HT-29 (cell line): ENCODE data around the gene DNAH8. TPM values are rescaled to one million over a fixed set of nuclear protein-coding genes. Genes with fewer than 3 reads are reported as not detected.

Experiments used
- DNase-seq: peaks from one replicate; pipeline ENCODE4 v3.0.0-alpha.2; 2015; ENCODE audit warnings: low spot score
- total RNA-seq: library from RNA; depleted of rRNA; stranded (reverse); fragments of >200 nt; shearing (Covaris generic); gene quantifications from 2 replicates; pipeline ENCODE4 v1.2.3, GENCODE V29; 2014

Gene DNAH8
- total RNA-seq, 1 experiment from 2014 or later, result not detected

DNA sequence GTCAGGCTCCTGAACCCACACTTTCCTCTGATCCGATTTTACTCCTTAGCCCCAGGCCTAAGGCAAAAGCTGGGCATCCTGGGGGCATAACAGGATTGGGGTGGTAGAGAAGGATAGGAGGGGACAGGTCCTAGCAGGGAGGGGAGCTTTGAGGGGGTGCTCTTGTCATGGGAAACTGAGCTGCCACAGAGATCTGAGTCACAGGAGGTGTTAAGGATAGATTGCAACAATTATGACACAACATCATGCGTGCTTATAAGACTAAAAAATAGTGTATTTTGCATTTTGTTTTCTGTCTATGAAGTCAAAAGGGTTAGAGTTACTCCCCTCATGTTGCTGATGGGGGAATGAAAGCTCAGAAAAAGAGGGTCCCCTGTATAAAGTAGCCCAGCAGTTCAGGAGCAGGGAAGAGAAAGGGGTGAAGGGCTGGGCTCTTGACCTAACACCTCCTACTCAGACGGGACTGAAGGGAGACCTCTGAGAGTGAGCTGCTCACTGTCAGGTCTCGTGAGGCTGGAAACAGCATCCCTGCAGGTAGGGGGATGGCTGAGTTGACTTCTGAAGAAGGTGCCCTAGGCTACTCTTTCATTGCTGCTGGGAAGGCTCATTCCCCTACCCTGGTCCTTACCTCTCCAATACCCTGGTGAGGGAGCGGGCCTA, 335.5 kb downstream of the DNAH8 start:
- DNase-seq, result no peak

DNA sequence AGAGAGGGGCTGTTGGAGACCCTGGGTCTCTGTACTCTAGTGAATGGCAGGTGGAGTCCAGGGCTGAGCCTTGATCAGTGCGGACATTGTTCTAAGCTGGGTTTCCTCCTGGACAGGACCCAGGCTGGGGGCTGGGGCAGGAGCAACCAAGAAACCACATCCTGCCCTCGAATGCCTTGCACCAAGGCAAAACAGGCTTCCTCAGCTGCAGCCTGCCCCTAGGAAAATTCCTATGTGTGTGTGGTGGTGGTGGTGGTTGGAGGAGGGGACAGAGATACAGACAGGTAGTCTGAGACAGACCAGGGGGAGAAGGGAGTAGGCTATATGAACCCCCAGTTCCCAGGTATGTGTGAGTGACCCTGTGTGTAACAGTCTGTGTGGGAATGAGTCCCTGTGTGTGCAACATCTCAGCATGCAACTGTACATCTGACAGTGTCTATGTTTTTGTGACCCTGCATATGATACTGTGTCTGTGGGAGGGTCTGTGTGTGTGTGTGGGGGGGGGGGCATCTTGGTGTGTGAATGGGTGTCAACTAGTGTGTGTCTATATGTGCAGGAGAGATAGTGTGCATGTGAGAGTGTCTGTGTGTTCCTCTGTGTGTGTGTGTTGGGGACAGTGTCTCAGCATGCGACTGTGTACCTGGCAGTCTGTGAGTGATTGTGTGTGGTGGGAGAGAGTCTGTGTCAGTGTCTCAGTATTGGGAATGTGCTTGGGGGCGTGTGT, 336.4 kb downstream of the DNAH8 start:
- no peak for DNase-seq

DNA sequence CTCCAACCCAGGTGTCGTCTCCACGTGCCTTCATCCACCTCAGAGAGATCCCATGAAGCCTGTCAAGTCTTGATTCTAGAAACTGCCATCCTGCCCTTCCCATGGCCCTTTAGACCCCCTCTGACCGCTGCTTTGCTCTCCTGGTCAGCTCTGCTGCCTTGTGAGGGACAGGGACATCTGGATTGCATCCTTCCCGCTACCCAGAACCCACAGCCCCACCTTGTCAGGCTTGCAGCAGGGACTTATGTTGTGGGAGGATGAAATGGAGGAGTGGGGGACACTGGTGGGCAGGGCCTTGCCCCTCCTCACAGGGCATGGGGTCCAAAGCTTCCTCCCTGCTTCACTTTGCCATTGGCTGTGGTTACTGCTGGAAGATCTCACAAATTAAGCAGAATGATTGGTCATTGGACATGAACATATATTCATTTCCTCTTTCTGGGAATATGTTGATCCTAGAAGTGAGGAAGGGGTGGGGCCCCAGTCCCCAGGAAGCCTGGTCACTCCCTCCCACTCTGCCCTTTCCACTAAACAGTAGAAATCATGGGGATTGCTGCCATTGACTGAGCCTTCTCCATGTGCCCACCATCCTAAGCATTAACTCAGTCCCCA, 338.0 kb downstream of the DNAH8 start:
- DNase-seq, result no peak

DNA sequence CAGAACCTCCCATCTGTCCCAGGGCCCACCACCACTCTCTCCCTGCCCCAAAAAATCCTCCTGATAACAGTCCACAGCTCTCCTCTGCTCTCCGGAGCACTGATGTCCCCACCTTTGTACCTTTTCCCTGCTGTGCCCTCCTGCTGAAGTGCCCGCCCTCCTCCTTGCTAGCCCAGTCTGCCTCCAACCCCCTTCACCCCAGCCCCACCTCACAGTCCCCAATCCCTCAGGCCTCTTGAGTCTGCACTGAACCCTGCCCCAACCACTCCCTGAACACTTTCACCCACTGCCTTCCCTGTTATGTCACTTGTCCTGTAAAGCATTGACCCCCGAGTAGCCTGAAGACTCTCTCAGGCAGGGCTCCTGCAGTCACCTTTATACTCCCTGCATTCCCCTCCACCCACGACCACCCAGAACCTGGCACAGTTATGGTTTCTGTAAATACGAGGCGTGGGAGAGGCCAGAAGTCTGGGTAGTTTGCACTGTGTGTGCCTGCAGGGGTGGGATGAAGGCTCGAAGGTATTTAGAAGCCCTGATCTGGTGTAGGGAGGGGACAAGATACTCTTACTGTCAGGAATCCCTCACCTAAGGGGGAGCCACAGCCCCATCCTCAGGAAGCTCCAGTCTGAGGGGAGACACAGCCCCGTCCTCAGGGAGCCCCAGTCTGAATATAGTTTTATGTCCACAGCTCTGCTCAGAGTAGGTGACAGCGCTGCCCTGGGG, 338.9 kb downstream of the DNAH8 start:
- no peak for DNase-seq

DNA sequence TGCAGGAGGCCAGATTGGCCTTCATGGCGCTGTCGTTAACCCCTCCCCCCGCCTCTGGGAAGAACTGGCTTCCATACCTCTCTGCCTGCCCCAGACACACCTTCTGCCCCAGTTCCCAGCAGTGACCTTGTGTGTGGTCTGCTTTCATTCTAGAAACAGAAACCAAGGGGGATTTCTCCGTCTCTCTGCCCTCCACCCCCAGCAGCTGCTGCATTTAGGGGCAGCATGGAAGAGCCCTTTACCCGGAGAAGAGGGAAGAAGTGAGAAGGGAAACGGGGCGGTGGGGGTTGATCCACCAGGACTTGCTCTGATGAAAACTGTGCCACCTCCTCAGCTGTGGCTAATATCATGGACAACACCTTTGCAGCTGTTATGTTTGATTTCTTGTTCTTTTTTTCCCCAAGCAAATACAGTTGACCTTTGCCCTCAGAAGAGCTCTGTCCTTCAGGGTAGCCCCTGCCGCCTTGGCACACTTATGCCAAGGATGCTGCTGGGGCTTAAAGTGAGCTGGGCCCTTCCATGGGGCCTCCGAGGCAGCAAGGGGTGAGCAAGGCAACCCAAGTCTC, 339.5 kb downstream of the DNAH8 start:
- no peak for DNase-seq

DNA sequence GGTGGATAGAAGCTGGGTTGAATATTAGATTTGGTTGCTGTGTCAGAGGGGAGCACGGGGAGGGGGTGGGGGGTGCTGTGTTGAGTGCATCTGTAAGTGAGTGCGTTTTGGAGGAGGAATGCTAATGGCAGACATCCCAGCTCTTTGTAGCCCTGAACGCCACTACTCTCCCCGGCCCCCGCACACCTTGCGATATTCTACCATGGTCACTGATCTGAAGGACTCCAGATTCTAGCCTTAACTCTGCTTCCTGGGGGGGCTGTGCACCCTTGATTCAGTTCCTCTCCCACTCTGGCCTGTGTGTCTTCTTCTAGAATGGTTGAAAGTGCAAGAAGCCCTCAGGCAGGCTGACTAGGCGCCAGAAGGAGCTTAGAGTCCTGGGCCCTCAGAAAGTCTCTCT, 340.6 kb downstream of the DNAH8 start:
- DNase-seq, result no peak

DNA sequence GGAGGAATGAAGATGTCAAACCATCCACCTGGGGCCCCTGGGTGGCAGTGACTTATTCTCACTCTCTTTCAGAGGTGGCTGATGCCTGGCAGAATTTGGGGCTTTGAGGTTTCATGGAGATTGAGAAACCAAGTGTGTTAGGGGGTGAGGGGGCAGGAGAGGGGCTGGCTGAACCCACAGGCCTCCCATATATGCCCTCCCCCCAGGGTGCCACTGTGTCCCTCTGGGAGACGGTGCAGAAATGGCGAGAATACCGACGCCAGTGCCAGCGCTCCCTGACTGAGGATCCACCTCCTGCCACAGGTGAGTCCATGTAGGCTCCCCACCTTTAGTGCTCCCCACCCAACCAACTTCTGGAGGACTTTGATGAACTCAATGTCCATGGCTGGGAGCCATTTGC, 341.1 kb downstream of the DNAH8 start:
- no peak for DNase-seq

DNA sequence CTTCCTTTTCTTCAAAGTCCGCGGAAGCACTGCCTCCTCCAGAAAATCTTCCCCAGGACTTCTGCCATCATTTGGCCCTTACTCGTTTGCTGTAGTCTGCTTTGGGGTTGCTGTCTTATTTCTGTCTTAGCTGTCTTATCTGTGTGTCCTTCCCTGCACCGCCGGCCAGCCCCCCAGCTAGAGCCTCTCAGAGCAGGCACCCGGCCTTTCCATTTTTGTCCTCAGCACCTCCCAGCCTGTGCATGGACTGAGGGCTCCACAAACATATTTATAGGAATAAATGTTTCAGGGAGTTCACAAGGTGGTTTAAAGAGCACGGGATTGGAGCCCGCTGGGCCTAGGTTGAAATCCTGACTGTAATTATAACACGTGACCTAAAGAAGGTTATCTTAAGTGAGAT, 341.6 kb downstream of the DNAH8 start:
- DNase-seq, result no peak

DNA sequence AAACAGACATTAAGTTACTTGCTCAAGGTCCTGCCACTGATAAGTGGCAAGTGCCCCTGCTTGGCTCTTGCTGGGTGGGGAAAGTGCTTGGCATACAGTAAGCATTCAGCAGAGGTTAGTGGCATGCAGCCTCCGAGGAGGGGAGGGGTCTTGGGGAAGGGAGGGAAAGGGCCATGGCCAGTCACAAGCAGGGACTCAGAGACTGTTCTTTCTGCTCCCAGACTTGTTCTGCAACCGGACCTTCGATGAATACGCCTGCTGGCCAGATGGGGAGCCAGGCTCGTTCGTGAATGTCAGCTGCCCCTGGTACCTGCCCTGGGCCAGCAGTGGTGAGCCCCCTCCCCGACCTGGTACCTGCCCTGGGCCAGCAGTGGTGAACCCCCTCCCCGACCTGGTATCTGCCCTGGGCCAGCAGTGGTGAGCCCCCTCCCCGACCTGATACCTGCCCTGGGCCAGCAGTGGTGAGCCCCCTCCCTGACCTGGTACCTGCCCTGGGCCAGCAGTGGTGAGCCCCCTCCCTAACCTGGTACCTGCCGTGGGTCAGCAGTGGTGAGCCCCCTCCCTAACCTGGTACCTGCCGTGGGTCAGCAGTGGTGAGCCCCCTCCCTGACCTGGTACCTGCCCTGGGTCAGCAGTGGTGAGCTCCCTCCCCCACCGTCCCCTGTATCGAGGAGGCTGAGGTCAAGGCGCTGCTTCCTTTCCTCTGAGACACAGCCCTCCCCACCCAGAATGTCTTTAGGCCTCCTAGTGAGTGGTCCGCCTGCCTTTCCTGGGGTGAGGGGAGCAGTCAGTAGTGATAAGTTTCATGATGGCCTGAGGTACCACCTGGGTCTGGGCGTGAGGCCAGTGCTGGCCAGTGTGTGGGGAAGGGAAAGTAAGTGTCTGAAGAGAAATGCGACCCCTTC, 342.4 kb downstream of the DNAH8 start:
- no peak for DNase-seq

DNA sequence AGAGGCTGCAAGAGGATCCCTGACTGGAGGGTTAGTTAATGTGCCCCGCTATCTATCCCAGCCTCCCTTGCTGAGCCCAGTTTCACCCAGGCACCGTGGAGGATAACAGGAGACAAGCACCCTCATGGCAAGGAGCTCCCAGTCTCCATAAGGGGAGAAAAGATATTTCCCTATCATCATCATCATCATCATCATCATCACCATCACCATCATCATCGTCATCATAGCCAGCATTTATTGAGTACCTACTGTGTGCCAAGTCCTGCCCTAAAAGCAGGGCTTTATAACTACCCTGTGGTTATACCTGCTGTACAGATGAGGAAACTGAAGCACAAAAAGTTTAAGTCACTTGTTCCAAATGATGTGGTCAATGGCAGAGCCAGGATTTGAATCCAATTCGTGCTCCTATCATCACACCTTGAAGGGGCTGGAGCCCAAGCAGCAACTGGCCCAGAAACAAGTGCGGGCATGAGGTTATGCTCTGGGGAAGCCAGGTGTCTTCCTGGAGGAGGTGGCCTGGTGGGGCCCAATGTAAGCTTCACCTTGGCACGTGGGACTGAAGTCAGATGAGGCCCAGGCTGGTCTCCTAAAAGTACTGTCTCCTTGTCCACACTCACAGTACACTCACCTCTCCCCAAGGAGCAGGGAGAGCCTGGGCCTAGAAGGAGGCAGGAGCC, 343.5 kb downstream of the DNAH8 start:
- no peak for DNase-seq

DNA sequence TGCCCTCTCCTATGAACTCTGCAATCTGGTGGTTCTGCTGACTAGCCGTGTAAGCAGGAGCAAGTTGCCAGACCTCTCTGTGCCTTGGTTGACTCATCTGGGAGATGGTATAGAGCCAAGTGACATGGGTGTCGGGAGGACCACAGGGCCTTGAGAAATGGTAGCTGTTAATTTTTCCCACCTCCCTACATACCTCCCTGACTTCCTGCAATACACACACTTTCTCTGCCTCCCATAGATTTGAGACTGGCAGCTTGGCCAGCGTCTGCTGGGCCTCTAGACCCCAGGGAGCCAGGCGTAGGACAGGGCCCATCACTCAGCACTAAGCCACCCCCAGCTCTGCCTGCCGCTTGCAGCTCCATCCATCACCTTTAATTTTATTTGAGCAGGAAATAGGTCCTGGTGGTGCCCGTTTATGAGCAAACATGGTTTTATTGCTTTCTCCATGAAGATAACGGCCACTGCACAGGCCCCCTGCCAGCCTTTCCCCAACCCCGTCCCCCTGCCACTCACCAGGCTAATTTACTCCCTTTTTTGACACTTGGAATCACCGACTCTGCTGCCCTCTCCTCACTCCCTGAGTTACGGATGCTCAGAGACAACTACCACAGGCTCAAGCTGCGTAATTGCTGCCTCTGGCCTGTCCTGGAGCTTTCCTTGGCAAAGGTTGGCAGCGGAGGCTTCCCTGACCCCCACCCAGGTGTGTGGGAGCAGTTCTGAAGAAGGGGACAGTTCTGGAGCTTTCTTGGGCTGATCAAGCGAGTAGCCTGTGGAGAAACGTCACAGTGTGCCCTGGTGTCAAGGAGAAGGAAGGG, 344.6 kb downstream of the DNAH8 start:
- DNase-seq, result no peak

DNA sequence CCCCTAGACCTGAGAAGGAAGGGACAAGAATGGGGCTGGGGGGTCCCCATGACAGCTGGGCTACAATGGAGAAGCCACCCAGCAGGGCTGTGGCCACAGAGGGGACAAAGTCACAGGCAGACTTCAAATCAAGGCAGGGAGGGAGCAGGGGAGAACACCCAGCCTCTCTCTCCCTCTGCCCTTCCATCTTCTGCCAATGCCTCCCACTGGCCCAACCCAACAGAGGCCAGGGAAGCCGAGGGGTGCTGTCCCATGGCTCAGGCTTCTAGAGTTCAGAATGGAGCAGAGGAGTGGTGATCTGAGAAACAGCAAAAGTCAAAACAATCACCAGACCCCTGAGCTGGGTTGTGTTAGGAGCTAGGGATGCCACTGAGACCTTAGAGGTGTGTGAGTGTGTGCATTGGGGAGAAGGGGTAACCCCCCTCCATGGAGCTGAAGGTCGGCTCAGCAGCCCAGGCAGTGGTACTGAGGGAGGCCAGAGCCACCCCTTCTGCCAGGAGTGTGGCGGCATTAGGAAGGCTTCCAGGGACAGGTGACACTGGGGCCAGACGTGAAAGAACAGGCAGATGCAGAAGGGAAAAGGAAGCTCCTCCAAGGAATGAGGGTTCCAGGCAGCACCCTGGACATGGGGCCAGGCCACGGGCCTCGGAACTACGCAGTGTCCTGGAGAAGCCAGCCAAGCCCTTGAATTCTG, 345.5 kb downstream of the DNAH8 start:
- DNase-seq, result no peak

DNA sequence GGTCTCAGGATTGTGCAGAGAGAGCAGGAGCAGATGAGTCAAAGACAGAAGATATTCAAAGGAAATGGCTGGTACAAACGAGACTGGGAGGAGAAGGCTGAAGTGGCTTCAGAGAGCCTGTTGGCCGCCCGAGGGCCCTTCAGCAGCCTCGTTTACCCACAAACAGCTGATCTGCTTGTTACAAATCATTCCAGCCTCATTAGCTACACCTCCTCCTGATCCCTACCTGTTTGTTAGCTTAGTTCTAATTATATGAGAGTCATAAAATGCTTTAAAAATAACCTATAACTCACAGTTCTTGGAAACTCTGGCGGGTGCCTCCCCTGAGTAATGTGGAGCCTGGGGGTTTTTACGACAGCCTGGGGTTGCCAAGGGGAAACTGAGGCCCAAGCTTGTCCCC, 346.1 kb downstream of the DNAH8 start:
- DNase-seq, result no peak

DNA sequence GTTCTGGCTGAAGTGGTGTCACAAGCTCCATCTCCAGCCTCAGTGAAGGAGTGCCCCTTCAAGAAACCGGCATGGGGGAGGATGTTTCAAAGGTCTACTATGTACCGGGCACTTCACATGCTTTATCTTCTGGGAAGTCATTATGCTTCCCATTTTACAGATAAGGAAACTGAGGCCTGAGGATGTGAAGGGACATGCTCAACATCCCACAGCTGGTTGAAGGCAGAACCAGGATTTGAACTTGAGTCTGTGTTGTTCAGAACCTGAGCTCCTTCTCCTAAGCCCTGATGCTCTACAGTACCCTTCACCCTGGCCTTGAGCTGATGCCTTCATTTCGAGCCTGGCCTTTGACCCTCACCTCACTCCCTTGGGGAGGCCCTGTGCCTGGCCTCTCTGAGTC, 346.5 kb downstream of the DNAH8 start:
- DNase-seq, result no peak

DNA sequence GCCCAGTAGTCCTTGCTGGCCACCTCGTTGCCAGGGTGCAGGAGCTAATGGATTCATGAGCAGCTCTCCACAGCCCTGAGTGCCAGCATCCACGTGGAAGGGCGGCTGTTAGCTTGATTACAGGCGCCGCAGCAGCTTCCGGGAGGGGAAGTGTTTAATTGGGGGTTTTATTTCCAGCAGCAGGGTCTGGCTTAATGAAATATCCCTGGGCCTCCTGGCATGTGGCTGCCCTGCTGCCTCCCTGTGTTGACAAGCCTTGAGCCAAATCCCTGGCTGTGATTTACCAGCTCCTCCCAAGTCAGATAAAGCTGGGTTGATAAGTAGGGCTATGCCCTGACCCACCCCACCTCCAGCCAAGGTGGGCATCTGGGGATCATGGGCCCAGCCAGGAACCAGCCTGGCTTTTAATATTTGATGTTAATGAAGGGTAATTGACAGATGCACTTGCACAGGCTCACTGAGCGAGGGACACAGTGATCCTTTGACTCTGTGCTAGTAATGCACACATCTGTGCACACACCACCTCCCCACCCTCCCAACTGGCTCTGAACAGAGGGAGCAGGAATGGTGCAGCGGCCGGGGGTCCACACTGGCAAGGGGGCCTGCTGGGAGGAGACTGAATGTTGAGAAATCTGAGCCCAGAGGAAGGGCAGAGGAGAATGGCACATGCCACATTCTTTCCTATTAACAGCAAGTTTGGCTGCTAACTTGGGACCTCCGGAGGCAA, 347.1 kb downstream of the DNAH8 start:
- DNase-seq, result no peak

DNA sequence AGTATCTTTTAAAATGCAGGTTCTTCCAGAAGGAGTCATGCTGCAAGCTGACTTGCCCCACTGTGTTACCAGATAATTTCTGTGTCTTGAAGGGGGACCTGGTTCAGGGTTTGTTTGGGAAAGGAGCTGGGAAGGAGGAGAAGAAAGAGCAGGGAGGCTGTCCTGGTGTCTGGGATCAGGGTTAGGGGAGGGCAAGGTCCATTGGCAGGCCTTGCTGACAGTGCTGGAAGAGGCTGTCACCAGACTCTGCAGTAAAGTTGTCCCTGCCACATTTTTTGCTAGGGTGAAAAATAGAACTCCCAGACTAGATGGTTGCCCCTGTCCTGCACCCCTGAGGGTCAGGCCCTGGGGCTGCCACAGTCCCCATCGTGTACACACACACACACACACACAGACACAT, 348.4 kb downstream of the DNAH8 start:
- DNase-seq, result no peak

DNA sequence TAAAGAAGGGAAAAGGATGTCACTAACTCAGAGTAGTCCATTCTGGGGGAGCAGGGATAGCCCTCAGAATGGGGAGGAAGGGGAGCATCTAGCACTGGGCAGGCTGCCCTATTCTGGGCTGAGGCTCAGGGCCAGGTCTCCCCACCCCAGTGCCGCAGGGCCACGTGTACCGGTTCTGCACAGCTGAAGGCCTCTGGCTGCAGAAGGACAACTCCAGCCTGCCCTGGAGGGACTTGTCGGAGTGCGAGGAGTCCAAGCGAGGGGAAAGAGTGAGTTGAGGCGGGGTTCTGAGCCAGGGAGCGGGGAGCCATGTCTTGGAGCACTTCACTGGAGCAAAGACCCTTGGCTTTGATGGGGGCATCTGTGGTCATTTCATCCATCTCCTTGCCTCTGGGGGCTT, 350.4 kb downstream of the DNAH8 start:
- no peak for DNase-seq

DNA sequence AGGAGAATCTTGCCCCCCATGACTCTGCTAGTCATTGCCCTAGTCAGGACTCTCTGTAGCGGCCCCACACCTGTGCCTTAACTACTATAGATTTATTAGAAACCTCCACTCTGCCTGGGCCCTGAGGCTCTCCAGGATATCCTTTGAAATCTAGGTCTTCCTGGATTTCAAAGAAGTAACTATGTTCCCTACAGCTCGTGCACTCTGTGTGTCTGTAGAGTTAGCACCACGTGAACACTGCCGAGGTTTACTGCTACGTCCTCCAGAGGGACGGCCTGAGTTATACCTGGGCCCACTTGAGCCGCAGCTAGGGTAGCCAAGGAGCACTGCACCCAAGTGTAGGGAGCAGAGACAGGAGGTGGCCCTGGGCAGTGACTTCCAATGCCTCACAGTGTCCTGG, 353.3 kb downstream of the DNAH8 start:
- DNase-seq, result no peak
